GM12878 (cell line): ENCODE results near the gene AKAP14. TPM values are rescaled to one million over a fixed set of nuclear protein-coding genes. Genes with fewer than 3 reads are reported as not detected.

Source experiments
- CBFB ChIP-seq: IDR thresholded peaks from 2 replicates; pipeline ENCODE4 v1.6.1; 2016; ENCODE audit warnings: antibody characterized with exemption, low read depth
- CHD2 ChIP-seq: IDR thresholded peaks from 2 replicates; pipeline ENCODE4 v1.6.1; 2011; ENCODE audit warnings: low read depth, low read length, improper control_type of control experiment, borderline replicate concordance
- EGR1 ChIP-seq, 2 experiments: IDR thresholded peaks; 1 replicate in 1 of 2; 2 replicates in 1 of 2; pipeline ENCODE4 v1.6.1; 2011 to 2012; ENCODE audit warnings: low read depth in 2 of 2, low read length in 2 of 2, borderline replicate concordance in 1 of 2, mild to moderate bottlenecking in 1 of 2, moderate library complexity in 1 of 2
- NFIC ChIP-seq: IDR thresholded peaks from 2 replicates; pipeline ENCODE4 v1.6.1; 2012; ENCODE audit warnings: low read depth, mild to moderate bottlenecking, inconsistent platforms, low read length, moderate library complexity
- POLR2A ChIP-seq: IDR thresholded peaks from 2 replicates; pipeline ENCODE4 v1.6.1; 2011; ENCODE audit warnings: low read depth, mild to moderate bottlenecking, low read length
- RAD51 ChIP-seq: fragments of 450-650 bp; IDR thresholded peaks from 2 replicates; pipeline ENCODE4 v1.6.1; 2016; ENCODE audit warnings: moderate library complexity, mild to moderate bottlenecking, inconsistent platforms
- SMC3 ChIP-seq: IDR thresholded peaks from 2 replicates; pipeline ENCODE4 v1.6.1; 2011; ENCODE audit warnings: low read length, improper control_type of control experiment, borderline replicate concordance
- SRF ChIP-seq, 2 experiments: IDR thresholded peaks; 2 replicates each; pipeline ENCODE4 v1.6.1; 2011; ENCODE audit warnings: low read depth in 2 of 2, low read length in 2 of 2, mild to moderate bottlenecking in 1 of 2, moderate library complexity in 1 of 2
- TARDBP ChIP-seq: IDR thresholded peaks from 2 replicates; pipeline ENCODE4 v1.6.1; 2016; ENCODE audit warnings: borderline replicate concordance
- TCF7 ChIP-seq: IDR thresholded peaks from 2 replicates; pipeline ENCODE4 v1.6.1; 2014; ENCODE audit warnings: antibody characterized with exemption, borderline replicate concordance
- WRNIP1 ChIP-seq: IDR thresholded peaks from 2 replicates; pipeline ENCODE4 v1.6.1; 2011; ENCODE audit warnings: low read depth, low read length, improper control_type of control experiment, borderline replicate concordance
- YY1 ChIP-seq: IDR thresholded peaks from 2 replicates; pipeline ENCODE4 v1.6.1; 2011; ENCODE audit warnings: low read depth, mild to moderate bottlenecking, low read length
- ZBED1 ChIP-seq: IDR thresholded peaks from 2 replicates; pipeline ENCODE4 v1.6.1; 2016; ENCODE audit warnings: borderline replicate concordance
- ZNF217 ChIP-seq: fragments of 450-650 bp; IDR thresholded peaks from 2 replicates; pipeline ENCODE4 v1.6.1; 2017; ENCODE audit warnings: antibody characterized with exemption, mild to moderate bottlenecking
- polyA plus RNA-seq, 11 experiments: library from polyadenylated mRNA; depleted of rRNA in 4 of 11; unstranded in 6 of 11; stranded (reverse) in 5 of 11; fragments of >200 nt; fragmentation: Nextera tagmentation in 4 of 11; fragmentation: Illumina TruSeq in 1 of 11; extraction: Ambion mirVana in 4 of 11; extraction: Trizol in 1 of 11; gene quantifications; 1 replicate in 1 of 11; 2 replicates in 10 of 11; pipeline versions ENCODE4 v1.2.1 to v1.2.3, GENCODE V29; 2011 to 2016; ENCODE audit warnings: inconsistent platforms in 2 of 11, missing spikeins in 2 of 11, low read depth in 1 of 11
- total RNA-seq, 4 experiments: library from RNA; depleted of rRNA in 3 of 4; stranded (reverse); fragments of >200 nt in 3 of 4; fragmentation: Illumina TruSeq in 1 of 4; extraction: Trizol in 1 of 4; gene quantifications; 2 replicates each; pipeline versions ENCODE4 v1.2.1 to v1.2.3, GENCODE V29; 2013 to 2021
- TF ChIP-seq, protein P1 (sequence below): fragments of 450-650 bp; IDR thresholded peaks from 2 replicates; pipeline ENCODE4 v1.6.1; 2017; ENCODE audit warnings: antibody characterized with exemption, mild to moderate bottlenecking, moderate library complexity
- TF ChIP-seq, protein P2 (sequence below): fragments of 450-650 bp; IDR thresholded peaks from 2 replicates; pipeline ENCODE4 v1.6.1; 2017; ENCODE audit warnings: mild to moderate bottlenecking, moderate library complexity
- TF ChIP-seq, protein P3 (sequence below): fragments of 450-650 bp; IDR thresholded peaks from 2 replicates; pipeline ENCODE4 v1.6.1; 2017; ENCODE audit warnings: mild to moderate bottlenecking
- TF ChIP-seq, protein P4 (sequence below), 3 experiments: IDR thresholded peaks in 2 of 3; conservative IDR thresholded peaks in 1 of 3; 2 replicates each; pipeline ENCODE4 v1.5.1; 2011; ENCODE audit warnings: low read depth in 3 of 3, low read length in 3 of 3, mild to moderate bottlenecking in 3 of 3, control low read depth in 2 of 3, moderate library complexity in 2 of 3, inconsistent platforms in 1 of 3, mixed read lengths in 1 of 3; ENCODE audit not compliant: control insufficient read depth in 2 of 3, insufficient read depth in 1 of 3; ENCODE audit errors: extremely low read depth in 1 of 3

AKAP14 gene
- total and polyA plus RNA-seq, 10 of the 15 experiments (the other 5 are each of a cell fraction or from before 2014, with no cell fraction given) = not detected

DNA sequence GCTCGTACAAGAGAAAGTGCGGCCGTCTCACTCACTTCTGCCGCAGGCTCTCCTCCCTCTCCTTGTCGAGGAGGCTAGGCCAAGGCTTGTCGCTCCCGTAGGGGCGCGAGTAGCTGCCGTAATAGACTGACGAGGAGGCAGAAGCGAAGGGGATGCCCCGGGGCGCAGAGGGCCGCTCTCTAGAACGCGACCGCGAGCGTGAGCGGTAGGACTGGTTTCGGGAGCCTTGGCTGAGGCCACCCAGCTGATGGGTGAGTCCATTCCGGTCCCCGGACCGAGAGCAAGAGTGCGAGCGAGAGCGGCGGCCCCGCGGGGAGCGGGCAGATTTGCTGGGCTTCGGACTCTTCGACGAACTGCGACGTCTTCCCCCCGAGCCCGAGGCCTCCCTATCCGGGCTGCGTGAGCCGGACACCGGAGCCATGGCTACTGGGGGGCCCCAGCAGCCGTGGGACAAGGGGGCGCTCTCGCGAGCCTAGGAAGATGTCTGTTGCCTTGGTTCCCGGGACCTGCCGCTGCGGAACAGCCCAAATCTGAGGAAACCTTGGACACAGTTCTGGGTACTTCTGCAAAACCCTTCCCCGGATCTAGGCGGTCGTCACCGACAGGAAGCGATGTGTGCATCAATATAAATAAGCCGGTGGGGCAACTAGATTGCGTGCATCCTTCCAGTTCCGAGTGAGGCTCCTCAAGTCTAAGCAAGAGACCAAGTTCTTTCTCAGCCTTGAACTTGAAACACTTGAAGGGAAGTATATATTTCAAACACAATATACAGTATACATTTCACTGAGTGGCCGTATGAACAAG is 47.7 kb downstream of the AKAP14 start, which contains the start of gene NKAP (continued):
- peak; percentile 63 for TF ChIP-seq POLR2A
- no peak for TF ChIP-seq TARDBP
- TF ChIP-seq, protein P1, sequence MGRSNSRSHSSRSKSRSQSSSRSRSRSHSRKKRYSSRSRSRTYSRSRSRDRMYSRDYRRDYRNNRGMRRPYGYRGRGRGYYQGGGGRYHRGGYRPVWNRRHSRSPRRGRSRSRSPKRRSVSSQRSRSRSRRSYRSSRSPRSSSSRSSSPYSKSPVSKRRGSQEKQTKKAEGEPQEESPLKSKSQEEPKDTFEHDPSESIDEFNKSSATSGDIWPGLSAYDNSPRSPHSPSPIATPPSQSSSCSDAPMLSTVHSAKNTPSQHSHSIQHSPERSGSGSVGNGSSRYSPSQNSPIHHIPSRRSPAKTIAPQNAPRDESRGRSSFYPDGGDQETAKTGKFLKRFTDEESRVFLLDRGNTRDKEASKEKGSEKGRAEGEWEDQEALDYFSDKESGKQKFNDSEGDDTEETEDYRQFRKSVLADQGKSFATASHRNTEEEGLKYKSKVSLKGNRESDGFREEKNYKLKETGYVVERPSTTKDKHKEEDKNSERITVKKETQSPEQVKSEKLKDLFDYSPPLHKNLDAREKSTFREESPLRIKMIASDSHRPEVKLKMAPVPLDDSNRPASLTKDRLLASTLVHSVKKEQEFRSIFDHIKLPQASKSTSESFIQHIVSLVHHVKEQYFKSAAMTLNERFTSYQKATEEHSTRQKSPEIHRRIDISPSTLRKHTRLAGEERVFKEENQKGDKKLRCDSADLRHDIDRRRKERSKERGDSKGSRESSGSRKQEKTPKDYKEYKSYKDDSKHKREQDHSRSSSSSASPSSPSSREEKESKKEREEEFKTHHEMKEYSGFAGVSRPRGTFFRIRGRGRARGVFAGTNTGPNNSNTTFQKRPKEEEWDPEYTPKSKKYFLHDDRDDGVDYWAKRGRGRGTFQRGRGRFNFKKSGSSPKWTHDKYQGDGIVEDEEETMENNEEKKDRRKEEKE = no peak
- no peak for TF ChIP-seq TCF7
- TF ChIP-seq, protein P2, sequence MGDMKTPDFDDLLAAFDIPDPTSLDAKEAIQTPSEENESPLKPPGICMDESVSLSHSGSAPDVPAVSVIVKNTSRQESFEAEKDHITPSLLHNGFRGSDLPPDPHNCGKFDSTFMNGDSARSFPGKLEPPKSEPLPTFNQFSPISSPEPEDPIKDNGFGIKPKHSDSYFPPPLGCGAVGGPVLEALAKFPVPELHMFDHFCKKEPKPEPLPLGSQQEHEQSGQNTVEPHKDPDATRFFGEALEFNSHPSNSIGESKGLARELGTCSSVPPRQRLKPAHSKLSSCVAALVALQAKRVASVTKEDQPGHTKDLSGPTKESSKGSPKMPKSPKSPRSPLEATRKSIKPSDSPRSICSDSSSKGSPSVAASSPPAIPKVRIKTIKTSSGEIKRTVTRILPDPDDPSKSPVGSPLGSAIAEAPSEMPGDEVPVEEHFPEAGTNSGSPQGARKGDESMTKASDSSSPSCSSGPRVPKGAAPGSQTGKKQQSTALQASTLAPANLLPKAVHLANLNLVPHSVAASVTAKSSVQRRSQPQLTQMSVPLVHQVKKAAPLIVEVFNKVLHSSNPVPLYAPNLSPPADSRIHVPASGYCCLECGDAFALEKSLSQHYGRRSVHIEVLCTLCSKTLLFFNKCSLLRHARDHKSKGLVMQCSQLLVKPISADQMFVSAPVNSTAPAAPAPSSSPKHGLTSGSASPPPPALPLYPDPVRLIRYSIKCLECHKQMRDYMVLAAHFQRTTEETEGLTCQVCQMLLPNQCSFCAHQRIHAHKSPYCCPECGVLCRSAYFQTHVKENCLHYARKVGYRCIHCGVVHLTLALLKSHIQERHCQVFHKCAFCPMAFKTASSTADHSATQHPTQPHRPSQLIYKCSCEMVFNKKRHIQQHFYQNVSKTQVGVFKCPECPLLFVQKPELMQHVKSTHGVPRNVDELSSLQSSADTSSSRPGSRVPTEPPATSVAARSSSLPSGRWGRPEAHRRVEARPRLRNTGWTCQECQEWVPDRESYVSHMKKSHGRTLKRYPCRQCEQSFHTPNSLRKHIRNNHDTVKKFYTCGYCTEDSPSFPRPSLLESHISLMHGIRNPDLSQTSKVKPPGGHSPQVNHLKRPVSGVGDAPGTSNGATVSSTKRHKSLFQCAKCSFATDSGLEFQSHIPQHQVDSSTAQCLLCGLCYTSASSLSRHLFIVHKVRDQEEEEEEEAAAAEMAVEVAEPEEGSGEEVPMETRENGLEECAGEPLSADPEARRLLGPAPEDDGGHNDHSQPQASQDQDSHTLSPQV = no peak
- TF ChIP-seq NFIC = no peak; the same call in 1 of the 2 replicates
- TF ChIP-seq ZNF217 = no peak
- 0 out of 2 replicates have a peak, but pooled peaks have one; percentile 70 for TF ChIP-seq WRNIP1
- TF ChIP-seq CHD2 = peak; percentile 57; the same call in 1 of the 2 replicates
- peak in 1 of 2 experiments; percentile 72; a peak in 3 of 4 replicates for TF ChIP-seq SRF (IDR thresholded peaks at IDR 0.05; ENCODE audit: low read depth in 2 of 2, low read length in 2 of 2)
- TF ChIP-seq EGR1 (IDR thresholded peaks at IDR 0.05; ENCODE audit: borderline replicate concordance in 1 of 2, low read depth in 2 of 2, low read length in 2 of 2) = no peak
- no peak for TF ChIP-seq RAD51
- no peak for TF ChIP-seq SMC3
- peak; percentile 73 for TF ChIP-seq YY1
- TF ChIP-seq CBFB = no peak
- TF ChIP-seq, protein P3, sequence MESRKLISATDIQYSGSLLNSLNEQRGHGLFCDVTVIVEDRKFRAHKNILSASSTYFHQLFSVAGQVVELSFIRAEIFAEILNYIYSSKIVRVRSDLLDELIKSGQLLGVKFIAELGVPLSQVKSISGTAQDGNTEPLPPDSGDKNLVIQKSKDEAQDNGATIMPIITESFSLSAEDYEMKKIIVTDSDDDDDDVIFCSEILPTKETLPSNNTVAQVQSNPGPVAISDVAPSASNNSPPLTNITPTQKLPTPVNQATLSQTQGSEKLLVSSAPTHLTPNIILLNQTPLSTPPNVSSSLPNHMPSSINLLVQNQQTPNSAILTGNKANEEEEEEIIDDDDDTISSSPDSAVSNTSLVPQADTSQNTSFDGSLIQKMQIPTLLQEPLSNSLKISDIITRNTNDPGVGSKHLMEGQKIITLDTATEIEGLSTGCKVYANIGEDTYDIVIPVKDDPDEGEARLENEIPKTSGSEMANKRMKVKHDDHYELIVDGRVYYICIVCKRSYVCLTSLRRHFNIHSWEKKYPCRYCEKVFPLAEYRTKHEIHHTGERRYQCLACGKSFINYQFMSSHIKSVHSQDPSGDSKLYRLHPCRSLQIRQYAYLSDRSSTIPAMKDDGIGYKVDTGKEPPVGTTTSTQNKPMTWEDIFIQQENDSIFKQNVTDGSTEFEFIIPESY = no peak
- no peak for TF ChIP-seq ZBED1
- TF ChIP-seq, protein P4, sequence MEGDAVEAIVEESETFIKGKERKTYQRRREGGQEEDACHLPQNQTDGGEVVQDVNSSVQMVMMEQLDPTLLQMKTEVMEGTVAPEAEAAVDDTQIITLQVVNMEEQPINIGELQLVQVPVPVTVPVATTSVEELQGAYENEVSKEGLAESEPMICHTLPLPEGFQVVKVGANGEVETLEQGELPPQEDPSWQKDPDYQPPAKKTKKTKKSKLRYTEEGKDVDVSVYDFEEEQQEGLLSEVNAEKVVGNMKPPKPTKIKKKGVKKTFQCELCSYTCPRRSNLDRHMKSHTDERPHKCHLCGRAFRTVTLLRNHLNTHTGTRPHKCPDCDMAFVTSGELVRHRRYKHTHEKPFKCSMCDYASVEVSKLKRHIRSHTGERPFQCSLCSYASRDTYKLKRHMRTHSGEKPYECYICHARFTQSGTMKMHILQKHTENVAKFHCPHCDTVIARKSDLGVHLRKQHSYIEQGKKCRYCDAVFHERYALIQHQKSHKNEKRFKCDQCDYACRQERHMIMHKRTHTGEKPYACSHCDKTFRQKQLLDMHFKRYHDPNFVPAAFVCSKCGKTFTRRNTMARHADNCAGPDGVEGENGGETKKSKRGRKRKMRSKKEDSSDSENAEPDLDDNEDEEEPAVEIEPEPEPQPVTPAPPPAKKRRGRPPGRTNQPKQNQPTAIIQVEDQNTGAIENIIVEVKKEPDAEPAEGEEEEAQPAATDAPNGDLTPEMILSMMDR (IDR thresholded peaks at IDR 0.05 in 2 of 3, conservative IDR thresholded peaks at IDR 0.05 in 1 of 3; ENCODE audit: control insufficient read depth in 2 of 3, extremely low read depth in 1 of 3, insufficient read depth in 1 of 3, low read depth in 3 of 3, low read length in 3 of 3) = no peak
